ENCODE results near the gene NPFFR2.
"Not testable (repeated sequence)": the region's sequence is repeated elsewhere in the genome, so short reads cannot be mapped to it uniquely, and the experiment has no call there.

Gene NPFFR2

GRCh38 chr4:72031868-72032608 lies at the start of gene NPFFR2:
Gene NPFFR2, plus strand, starts transcription at chr4:72032000. Its CDS starts 96,592 bp downstream, at chr4:72128592.
- FAIRE-seq, result no peak
- peak; percentile 4 for DNase-seq (ENCODE audit: insufficient read length, low spot score)

DNA sequence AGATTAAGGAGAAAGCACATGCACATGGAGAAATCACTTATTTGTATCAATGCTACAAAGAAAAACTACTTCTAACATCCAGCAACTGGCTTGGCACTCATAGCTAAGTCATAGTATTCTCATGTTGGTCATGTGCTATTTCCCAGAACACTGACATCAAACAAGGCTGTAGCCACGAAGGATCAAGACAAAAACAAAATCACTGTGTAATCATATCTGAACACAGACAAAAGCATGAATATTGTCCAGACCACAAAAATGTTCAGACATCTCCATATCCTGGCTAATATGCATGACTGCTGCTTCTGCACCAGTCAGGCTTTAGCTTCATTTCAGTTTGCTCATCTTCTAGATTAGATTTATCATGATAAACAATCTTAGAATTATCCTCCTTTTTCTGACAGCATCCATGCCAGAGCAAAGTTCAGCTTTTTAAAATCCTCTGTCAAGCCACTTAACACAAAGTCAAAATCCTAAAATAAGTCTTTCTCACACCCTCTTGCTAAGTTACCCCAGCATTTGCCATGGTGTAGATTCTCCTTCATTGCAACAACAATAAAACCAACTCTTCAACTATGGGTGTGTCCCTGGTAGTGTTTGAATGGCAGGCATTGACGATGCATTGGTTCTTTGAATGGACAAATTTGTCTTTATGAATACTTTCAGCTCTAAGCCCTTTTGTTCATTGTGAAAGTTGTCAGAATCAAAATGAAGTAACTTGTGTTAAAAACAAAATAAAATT lies 39.1 kb upstream of the NPFFR2 start:
- FAIRE-seq (no peak), DNase-seq (ENCODE audit: insufficient read length, low spot score) (no peak)

DNA sequence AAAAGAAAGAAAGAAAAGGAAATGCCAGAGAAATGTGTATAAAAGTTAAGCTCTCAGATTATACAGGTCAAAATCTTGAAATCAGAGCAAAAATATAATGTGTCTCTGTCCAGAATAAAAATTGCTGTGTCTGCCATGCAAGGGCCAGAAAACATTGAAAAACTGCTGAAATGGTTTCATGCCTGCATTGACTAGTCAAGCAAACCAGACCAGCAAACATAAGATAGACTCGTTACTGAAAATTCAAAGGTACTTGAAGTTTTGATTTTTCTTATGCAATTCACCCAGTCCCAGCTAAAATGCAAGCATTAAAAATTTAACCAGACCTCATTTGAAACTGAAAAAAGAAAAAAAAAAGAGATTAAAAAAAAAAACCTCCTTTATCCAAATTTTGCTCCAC lies 37.2 kb upstream of the NPFFR2 start:
- DNase-seq (ENCODE audit: insufficient read length, low spot score) (no peak), FAIRE-seq (no peak)

DNA sequence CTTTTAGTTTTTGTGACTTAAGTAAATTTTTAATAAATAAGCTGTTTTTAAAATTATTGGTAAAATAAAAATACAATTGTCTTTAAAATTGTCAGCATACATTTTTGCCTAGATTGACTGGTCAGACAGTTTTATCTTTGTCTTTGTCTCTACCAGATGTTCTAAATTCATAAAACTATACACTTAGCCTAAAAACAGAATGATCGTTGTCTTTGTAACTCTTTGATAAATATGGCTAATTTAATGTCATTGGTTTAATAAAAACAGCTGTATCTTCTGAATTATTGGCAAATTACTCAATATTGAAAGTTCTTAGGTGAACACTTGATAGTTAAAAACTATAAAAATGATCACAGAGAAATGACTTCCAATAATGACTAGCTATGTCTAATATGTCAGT lies 36.5 kb upstream of the NPFFR2 start:
- DNase-seq (ENCODE audit: insufficient read length, low spot score) (no peak), FAIRE-seq (no peak)

DNA sequence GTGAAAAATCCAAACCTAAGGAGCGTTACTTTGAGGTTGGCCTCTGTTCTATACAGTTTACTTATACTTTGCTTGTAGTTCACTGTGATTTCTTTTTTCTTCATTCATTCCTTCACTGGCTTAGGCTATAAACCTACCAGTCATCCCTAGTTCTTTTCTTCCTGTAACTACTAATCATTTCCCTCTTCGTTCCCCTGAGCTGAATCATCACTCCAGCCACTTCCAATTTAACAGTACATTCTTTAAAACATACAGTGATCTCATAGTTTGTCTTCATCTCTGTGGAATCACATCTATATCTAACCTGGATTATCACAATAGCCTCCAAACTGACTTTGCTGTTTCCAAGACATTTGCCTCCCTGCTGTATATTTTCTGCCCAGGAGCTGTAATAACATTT lies 25.2 kb upstream of the NPFFR2 start:
- DNase-seq (ENCODE audit: insufficient read length, low spot score), result peak; percentile 5

GRCh38 chr4:72011906-72012305 lies 19.9 kb upstream of the NPFFR2 start:
- DNase-seq (ENCODE audit: insufficient read length, low spot score) (no peak), FAIRE-seq (no peak)

More for the DNA sequence above, 25.2 kb upstream of the NPFFR2 start:
- no peak for FAIRE-seq

GRCh38 chr4:72016011-72016410 lies 15.8 kb upstream of the NPFFR2 start:
- FAIRE-seq (no peak), DNase-seq (ENCODE audit: insufficient read length, low spot score) (no peak)

GRCh38 chr4:72019688-72020087 lies 12.1 kb upstream of the NPFFR2 start:
- no peak for FAIRE-seq
- DNase-seq (ENCODE audit: insufficient read length, low spot score), result no peak

DNA sequence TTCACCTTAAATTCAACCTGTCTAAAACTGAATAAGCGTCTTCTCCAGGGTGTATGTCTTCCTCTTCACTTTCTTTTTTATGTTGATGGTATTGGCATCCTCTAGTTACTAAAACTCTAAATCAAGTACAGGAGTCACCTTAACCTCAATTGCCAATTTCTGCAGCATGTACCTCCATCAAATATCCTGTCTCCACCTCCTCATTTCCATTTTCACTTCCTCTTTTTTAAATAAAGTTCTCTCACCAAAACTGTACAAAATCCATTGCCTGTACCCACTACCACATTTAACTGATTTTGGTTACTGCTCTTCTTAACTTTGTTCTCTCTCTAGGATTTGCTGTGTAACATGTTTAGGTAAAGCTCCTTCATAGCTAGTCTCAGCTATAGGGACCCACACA lies 9.2 kb upstream of the NPFFR2 start:
- FAIRE-seq (no peak), DNase-seq (ENCODE audit: insufficient read length, low spot score) (no peak)

DNA sequence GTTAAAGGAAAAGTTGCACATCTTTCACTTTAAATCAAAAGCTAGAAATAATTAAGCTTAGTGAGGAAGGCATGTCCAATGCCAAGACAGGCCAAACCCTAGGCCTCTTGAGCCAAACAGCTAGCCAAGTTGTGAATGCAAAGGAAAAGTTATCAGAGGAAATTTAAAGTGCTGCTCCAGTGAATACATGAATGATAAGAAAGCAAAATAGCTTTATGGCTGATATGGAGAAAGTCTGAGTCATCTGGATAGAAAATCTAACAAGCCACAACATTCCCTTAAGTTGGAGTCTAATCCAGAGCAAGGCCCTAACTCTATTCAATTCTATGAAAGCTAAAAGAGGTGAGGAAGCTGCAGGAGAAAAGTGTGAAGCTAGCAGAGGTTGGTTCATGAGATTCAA lies 23.8 kb downstream of the NPFFR2 start:
- no peak for FAIRE-seq
- no peak for DNase-seq (ENCODE audit: insufficient read length, low spot score)

DNA sequence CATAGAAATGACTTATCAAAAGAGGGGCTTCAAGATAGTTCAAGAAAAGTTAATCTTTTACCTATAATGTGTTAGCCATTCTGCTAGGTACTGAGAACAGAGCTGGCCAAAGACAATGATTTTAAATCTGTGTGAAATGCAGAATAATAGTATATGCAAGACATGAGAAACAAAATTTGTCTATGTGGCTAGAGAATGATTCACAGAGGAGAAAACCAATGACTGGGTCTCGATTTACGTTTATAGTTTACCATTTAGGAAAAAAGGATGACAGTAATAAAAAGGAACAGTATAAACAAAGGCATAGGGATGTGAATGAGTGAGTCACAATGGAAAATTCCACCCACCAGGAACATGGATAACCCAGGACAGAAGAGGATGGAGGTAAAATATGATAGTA lies 31.9 kb downstream of the NPFFR2 start:
- DNase-seq (ENCODE audit: insufficient read length, low spot score) (no peak), FAIRE-seq (no peak)

GRCh38 chr4:72067051-72067450 lies 35.3 kb downstream of the NPFFR2 start:
- DNase-seq (ENCODE audit: insufficient read length, low spot score) (no peak), FAIRE-seq (no peak)

- FAIRE-seq (no peak), DNase-seq (ENCODE audit: insufficient read length, low spot score) (no peak)
Measured at GRCh38 chr4:72073816-72074215, 42.0 kb downstream of the NPFFR2 start.

DNA sequence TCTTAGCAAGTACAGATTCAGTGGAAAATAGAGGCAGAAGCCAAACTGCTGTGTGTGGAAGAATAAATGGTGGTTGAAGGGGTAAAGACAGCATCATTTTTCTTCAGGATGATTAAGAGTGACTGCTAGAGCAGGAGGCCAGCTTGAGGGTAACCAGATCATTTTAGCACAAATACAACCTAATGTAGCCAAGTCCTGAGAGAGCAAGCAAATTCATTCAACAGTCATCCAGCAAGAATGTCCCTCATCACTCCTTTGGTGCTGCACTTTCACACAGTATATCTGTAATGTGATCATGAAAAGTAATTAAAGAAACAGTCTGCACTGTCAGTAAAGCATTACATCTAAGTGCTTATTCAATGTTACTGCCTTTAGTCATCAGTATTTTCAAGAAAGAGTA lies 44.8 kb downstream of the NPFFR2 start:
- FAIRE-seq (no peak), DNase-seq (ENCODE audit: insufficient read length, low spot score) (no peak)

GRCh38 chr4:72077346-72077745 lies 45.5 kb downstream of the NPFFR2 start:
- no peak for DNase-seq (ENCODE audit: insufficient read length, low spot score)
- no peak for FAIRE-seq

DNA sequence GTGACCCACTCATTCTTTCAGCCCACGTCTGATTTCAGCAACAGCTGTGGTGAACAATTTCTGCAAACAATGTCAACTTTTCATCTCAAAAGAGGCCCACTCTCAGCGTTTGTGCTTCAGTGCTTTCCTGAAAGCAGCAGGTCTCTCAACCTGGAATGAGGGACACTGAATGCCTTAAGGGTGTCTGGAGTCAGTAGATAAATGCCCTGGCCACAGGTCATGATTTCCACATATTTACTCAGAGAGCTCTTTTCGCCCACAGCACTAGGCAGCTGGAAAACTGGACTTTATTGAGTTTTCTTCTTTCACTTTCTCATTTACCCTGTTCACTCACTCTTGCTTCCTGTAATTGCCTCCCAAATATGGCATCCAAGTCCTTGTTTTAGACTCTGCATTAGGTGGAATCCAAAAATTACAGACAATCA lies 52.8 kb downstream of the NPFFR2 start:
- DNase-seq (ENCODE audit: insufficient read length, low spot score), result no peak
- FAIRE-seq, result no peak

DNA sequence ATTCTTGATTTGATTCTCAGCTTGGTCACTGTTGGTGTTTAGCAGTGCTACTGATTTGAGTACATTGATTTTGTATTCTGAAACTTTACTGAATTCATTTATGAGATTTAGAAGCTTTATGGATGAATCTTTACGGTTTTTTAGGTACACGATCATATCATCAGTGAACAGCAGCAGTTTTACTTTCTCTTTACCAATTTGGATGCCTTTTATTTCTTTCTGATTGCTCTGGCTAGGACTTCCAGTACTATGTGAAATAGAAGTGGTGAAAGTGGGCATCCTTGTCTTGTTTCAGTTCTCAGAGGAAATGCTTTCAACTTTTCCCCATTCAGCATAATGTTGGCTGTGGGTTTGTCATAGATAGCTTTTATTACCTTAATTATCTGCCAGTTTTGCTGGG lies 58.8 kb downstream of the NPFFR2 start:
- DNase-seq (ENCODE audit: insufficient read length, low spot score); FAIRE-seq: not testable (repeated sequence)

GRCh38 chr4:72094059-72094797 lies 62.4 kb downstream of the NPFFR2 start:
- DNase-seq (ENCODE audit: insufficient read length, low spot score), result no peak

GRCh38 chr4:72107456-72107855 lies 75.7 kb downstream of the NPFFR2 start:
- DNase-seq (ENCODE audit: insufficient read length, low spot score), result no peak
- FAIRE-seq, result no peak

More at GRCh38 chr4:72094059-72094797, 62.4 kb downstream of the NPFFR2 start:
- no peak for FAIRE-seq

DNA sequence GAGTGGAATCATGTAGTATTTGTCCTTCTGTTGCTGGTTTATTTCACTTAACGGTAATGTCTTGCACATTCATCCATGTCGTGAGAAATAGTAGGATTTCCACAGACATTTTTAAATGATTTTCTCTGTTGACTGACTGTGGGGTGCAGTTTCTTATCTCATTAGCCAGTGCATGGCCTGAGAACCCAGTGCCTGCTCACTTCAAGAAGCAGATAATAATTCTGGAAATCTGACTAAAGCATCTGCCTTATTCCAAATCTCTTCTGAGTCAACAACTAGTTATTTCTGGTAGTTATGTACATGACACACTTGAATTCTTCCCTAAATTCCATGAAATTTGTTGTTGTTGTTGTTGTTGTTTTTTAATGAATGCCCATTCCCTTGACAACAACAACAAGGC lies 77.6 kb downstream of the NPFFR2 start:
- no peak for FAIRE-seq

GRCh38 chr4:72109959-72110497 lies 78.2 kb downstream of the NPFFR2 start:
- FAIRE-seq, result no peak
- no peak for DNase-seq (ENCODE audit: insufficient read length, low spot score)

More for the DNA sequence above, 77.6 kb downstream of the NPFFR2 start:
- no peak for DNase-seq (ENCODE audit: insufficient read length, low spot score)
